Measurements from ENCODE around the gene DAAM2.

- TF ChIP-seq FOXK2 (IDR thresholded peaks at IDR 0.05) (no peak), FOXA1 (IDR thresholded peaks at IDR 0.05) (no peak), HDGF (IDR thresholded peaks at IDR 0.05; ENCODE audit: borderline replicate concordance) (no peak), LEF1 (IDR thresholded peaks at IDR 0.05; ENCODE audit: borderline replicate concordance) (no peak), L3MBTL2 (conservative IDR thresholded peaks at IDR 0.05) (no peak), ELF4 (IDR thresholded peaks at IDR 0.05) (no peak), TARDBP (IDR thresholded peaks at IDR 0.05) (no peak), ZNF384 (IDR thresholded peaks at IDR 0.05) (no peak), FOXM1 (IDR thresholded peaks at IDR 0.05; ENCODE audit: borderline replicate concordance) (no peak), BHLHE40 (IDR thresholded peaks at IDR 0.05; ENCODE audit: borderline replicate concordance) (no peak), ARNT (IDR thresholded peaks at IDR 0.05) (no peak)
- TF ChIP-seq, protein P1, sequence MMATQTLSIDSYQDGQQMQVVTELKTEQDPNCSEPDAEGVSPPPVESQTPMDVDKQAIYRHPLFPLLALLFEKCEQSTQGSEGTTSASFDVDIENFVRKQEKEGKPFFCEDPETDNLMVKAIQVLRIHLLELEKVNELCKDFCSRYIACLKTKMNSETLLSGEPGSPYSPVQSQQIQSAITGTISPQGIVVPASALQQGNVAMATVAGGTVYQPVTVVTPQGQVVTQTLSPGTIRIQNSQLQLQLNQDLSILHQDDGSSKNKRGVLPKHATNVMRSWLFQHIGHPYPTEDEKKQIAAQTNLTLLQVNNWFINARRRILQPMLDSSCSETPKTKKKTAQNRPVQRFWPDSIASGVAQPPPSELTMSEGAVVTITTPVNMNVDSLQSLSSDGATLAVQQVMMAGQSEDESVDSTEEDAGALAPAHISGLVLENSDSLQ (IDR thresholded peaks at IDR 0.05): no peak
These were observed 6.9 kb upstream of the DAAM2 start for GRCh38 chr6:39785281-39785680.
